ENCODE measurements around the gene HP1BP3. TPM values are rescaled to one million over a fixed set of nuclear protein-coding genes. Genes with fewer than 3 reads are reported as not detected.

HP1BP3 gene
- total RNA-seq, 1 experiment from 2014 or later, result 227 TPM

DNA sequence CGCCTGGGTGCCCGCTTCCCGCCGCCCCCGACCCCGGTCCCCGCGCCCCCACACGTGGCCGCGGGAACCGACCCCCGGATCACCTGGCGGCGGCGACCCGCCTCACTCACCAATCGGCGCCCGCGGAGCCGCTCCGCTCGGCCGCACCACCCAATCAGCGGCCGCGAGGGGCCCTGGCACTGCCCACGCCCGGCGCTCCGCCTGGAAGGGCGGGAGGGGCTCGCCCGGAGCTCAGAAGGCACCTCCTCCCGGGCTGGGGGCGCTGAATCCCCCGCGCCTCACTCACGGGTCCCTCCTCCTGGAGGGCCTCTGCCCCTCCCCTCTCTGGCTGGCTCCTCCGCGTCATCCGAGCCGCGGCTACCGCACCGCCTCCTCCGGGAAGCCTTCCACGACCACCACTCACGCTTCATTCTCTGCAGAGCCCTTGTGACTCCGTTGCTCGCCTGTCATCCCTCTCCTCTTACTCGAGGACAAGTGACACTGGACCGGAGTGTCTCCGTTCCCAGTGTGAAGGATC, 55.0 kb downstream of the HP1BP3 start:
- Histone ChIP-seq H3K36me3 (peaks cover 11% of the 10 kb centered on the region), H3K9me3 (no peaks in the 10 kb centered on the region), H3K4me3 (peak overlapping the region; percentile 49), H3K27me3 (no peaks in the 10 kb centered on the region)
- DNase-seq, result peak; percentile 74

DNA sequence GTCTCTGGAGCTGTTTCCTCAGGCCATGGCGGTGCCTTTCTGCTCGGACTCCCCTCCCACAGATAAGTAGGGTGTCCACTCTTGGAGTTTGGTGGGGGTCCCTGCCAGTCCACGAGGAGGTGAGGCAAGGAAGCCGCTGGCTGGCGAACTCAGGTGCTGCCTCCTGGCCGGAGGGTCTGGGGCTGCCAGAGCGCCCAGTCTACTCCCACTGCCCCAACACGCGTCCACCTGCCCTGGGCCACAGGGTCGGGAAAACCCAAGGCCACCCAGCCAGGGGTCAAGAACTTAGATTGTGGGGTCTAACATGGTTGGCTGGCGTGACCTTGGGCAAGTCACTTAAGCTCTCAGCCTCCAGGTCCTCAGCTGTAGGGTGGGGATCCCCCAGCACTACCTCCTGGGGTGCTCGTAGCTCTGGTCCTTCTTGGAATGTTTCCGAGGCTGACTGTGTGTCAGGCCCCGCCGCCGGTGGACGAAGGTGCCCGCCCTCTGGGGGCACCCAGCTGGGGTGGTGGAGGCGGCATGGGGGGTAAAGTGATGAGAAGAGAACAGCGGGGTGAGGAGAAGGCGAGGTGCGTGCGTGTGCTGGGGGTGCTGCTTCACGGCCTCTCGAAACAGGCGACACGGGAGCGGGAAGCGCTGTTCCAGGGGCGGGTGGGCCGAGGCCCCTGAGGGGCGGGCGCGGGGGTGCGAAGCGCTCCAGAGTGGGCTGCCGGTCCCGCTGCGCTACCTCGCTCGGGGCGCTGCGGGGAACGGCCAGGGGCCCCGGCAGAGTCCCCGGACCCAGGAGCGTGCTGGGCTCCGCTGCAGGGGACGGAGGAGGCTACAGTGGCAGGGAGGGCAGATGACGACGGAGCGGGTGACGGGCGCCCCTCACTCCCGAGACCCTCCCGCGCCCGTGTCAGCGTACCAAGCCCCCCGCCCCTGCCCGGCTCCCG, 55.8 kb downstream of the HP1BP3 start:
- Histone ChIP-seq H3K27me3 (no peaks in the 10 kb centered on the region), H3K9me3 (no peaks in the 10 kb centered on the region), H3K4me3 (peak overlapping the region; percentile 49; the same call in 1 of the 2 replicates), H3K36me3 (peaks cover 4% of the 10 kb centered on the region; the same call in 1 of the 2 replicates)
- no peak for DNase-seq

DNA sequence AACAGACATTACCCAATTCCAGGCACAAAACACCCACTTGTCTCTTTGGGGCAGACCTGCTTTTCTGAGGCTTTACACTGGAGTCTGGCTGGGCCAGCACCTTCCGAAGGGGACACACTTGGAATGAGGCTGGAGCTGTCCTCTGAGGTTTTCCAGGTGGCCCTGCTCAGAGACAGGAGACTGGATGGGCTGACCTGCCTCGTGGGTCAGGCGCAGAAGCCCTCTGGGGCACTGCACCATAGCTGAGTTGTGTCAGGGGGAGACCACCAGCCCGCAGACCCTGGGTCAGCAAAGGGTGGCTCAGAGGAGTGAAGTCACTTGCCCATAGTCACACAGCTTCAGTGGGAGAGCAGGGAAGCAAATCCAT, 56.4 kb downstream of the HP1BP3 start:
- Histone ChIP-seq H3K27me3 (no peaks in the 10 kb centered on the region), H3K4me3 (no peak overlapping the region), H3K36me3 (peaks cover 4% of the 10 kb centered on the region; the same call in 1 of the 2 replicates), H3K9me3 (no peaks in the 10 kb centered on the region)
- no peak for DNase-seq

DNA sequence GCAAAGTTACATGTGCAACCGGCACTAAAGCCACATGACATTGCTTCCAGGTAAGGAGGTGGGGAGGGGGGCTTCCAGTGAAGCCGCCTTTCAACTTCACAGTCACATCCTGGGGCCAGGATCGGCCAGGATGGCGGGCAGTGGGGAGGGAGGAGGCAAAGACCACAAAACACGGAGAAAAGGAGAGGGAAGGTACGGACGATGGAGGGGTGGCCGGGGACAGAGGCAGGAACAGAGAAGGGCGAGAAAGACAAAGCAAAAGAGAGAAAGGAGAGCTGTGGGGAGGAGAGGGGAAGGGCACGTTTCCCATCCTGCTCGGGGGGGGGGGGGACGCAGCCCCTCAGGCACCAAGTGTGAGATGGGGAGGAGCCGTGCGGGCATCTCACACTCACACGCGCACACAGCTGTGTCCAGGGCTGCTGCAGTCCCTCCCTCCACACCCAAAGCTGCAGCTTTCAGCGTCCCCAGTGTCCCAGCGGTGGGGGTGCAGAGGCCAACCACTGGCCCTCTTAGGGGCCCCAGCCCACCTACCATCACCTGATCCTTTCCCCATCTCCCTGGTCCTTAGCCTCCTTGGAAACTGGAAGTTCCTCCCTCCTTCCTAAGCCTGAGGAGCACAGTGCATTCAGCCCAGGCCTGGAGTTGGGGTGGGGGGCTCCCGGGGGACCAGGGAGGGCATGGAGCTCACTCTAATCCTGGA, 57.0 kb downstream of the HP1BP3 start:
- Histone ChIP-seq H3K4me3 (no peak overlapping the region), H3K27me3 (no peaks in the 10 kb centered on the region), H3K36me3 (no peaks in the 10 kb centered on the region; the same call in 1 of the 2 replicates), H3K9me3 (no peaks in the 10 kb centered on the region)
- DNase-seq, result no peak

DNA sequence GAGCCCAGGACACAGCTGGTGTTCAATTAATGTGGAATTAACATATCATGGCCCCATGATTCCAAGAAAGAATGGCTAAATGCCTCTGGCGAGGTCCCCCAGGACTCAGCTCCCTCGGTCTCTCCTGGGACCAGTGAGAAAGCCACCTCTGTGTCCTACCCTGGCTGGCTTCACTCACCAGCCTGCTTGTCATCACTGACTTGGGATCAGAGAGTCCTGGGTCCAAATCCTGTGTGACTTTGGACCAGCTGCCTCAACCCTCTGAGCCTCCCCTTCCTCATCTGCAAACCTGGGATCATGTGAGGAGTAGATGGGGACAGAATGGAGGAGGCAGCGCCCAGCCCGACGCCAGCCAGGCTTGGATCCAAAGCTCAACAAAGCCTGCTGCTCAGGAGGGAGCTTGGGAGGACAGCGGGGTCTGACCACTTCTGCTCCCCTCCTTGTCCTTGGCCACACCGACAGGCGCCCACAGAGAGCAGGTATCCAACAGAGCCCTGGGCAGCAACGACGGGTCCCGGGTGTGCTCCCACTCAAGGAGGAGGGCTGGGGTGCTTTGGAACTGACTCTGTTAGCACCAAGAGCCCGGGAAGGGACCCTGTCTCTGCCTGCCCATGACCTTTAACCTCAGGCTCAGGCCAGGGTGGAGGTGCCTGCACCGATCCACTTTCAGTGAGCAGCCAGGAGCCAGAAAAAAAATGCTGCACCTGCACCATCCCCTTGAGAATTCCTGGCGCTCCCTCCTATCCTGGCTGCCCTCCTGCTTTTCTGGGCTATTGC, 57.8 kb downstream of the HP1BP3 start:
- no peaks in the 10 kb centered on the region for H3K9me3 ChIP-seq
- H3K4me3 ChIP-seq, result no peak overlapping the region
- H3K36me3 ChIP-seq, result no peaks in the 10 kb centered on the region
- no peak for DNase-seq
- no peaks in the 10 kb centered on the region for H3K27me3 ChIP-seq

DNA sequence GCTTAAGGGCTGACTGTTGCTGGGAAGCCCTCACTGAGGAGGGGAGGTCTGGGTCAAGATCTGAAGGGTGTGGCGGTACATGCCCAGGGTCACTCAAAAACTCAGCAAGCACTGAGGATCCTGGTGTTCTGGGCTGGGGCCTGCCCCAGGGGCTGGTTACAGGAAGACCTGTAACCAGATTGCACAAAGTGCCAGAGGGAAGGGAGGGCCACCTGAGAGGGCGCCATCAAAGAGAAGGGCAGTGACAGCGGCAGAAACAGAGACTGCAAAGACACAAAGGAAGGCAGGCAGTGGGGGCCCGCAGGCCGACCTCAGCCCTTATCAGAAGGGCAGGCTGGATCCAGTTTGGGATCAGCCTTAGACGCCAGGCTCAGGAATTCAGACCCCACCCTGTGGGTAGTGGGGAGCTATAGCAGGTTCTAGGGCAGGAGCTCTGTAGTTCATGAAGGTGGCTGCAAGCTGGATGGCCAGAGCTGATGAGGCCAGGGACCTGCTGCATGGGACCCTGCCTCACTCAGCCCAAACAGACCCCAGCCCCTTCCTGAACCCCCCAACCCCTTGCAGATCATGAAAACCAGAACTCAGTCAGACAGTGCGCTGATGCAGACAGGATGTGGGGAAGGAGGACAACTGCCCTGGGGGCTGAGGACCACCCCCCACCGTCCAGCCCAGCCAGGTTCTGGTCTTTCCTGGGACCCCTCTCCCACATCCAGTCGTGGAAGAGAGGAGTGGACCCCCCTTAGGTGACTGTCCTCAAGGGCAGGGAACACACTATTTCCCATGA, 58.5 kb downstream of the HP1BP3 start:
- DNase-seq, result no peak
- no peaks in the 10 kb centered on the region for H3K27me3 ChIP-seq
- H3K36me3 ChIP-seq, result no peaks in the 10 kb centered on the region
- no peak overlapping the region for H3K4me3 ChIP-seq
- no peaks in the 10 kb centered on the region for H3K9me3 ChIP-seq

DNA sequence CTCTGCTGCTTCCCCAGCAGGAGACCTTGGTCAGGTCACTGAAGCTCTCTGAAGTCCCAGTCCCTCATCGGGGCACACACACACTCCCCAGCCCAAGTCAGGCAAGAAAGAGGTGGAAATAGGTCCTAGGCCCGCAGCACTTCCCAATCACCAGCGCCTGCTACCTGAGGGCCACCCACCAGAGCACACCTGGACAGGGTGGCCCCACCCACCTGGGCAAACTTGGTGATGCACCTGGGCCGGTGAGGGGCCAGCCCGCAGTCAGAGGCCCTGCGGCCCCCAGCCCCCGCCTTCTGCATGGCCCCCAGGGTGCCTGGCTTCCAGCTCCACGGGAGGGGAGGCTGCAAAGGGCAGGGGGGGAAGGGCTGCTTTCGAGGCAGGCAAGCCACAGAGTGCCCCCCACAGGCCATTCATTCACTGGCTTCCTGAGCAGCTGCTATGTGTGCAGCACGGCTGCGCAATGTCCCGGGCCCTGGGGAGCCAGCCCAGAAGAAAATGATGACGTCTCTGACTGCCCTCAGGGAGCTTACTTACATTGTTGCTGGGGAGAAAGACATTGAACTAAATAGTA, 59.3 kb downstream of the HP1BP3 start:
- no peak overlapping the region for H3K4me3 ChIP-seq
- no peaks in the 10 kb centered on the region for H3K27me3 ChIP-seq
- H3K36me3 ChIP-seq, result no peaks in the 10 kb centered on the region
- DNase-seq, result no peak
- no peaks in the 10 kb centered on the region for H3K9me3 ChIP-seq

DNA sequence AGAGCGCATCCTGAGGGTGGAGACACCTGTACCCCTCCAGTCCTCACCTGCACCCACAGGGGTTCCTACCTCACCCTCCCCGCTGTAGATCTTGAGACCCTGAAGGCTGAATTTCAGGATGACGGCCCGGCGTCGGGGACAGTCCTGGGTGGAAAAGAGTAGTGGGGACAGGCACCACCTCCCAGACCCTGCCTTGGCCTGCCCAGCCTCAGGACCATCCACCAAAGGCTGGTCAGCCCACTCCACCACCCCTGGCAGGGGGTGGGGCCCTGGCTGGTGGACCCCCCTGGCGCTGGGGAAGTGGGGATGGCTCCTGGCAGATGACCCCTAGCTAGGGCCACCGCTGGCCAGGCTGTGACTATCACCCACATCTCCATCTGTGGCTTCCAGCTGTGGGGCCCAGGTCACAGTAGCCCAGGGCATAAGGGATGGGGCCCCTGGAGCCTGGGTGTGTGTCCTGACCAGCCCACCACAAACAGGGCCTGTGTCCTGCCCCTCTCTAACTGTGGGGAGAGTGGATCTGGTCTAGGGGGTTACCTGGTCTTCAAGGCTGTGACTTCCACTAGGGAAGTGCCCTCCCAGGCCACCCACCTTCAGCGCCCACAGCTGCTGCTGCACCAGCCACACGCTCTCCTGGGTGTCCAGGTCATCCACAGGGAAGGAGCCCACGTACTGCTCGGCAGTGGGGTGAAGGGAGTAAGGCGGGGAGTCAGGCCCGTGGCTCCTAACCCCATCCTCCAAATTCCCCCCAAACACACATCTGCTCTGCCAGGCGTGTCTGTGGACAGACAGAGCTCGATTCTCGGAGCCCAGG, 60.0 kb downstream of the HP1BP3 start:
- Histone ChIP-seq H3K4me3 (no peak overlapping the region), H3K36me3 (no peaks in the 10 kb centered on the region), H3K9me3 (no peaks in the 10 kb centered on the region), H3K27me3 (no peaks in the 10 kb centered on the region)
- DNase-seq, result no peak

DNA sequence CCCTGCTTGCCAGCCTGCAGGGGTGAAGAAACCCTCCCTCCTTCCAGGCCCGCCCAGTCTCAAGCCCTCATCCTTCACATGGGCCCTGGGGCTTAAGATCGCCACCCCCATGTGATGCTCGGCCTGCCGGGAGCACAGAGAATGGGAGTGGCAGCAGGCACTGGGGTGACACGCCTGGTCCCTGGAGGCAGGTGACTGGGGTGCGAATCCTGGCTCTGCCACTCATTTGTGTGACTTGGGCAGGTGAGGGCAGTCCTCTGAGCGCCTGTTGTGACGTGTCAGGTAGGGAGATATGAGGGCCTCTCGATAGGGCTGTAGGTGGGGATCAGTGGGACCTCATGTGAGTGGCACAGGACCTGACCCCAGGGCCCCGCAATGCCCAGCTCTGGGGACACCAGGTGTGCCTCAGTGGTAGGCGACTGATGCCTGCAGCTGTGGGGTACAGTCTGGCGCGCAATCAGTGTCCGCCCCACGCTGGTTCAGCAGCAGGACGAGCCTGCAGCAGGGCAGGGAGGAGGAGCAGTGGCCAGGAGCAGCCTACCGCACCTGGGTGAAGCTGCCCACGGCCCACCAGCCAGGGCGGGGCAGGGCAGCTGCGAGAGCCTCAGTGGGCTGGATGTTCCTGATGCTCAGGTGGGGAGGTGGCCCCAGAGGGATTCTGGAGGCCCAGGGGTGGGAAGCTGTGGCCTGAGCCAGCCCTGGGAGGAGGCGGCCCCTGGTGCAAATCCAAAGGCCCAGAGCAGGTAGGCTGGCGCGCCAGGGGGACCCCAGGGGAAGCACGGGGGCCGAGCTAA, 60.8 kb downstream of the HP1BP3 start:
- DNase-seq, result no peak

DNA sequence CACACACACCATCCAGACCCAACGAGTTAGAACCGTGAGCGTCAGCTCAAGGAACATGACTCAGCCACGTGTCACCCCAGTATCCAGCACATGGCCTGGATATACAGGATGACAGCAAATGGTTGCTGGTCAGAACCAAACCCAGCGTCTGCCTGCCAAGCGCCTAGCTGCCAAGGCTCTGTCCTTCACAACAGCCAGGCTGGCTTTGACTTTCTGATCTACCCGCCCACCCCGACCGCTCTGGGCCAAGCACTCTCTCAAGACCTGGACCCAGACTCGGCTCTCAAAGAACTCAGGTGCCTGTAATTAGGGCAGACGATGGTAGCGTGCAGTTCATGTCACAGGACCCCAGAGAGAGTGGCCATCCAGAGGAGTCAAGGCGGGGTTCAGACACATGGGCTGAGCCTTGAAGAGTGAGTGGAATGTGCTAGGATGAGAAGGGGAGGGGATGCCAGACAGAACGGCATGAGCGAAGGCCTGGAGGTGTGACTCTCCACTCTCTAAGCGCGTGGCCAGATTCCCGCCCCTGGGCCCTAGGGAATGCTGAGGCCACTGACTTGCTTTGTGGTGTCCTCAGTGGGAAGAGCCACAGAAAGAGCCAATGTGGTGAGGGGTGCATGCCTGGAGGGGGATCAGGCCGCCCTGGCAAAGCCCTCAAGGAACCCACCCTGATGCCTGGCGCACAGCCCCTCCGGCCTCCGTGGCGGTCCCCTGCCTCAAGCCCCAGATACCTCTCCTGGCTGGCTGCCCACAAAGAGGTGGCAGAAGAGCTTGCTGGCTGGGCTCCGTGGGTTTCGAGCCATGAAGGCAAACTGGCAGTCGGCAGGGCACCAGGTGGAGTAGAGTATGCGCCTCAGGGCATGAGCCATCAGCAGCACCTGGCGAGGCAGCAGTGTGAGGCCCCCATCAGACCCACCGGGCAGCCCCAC, 61.7 kb downstream of the HP1BP3 start:
- peak; percentile 74 for DNase-seq

More for the DNA sequence above, 60.8 kb downstream of the HP1BP3 start:
- no peaks in the 10 kb centered on the region for H3K36me3 ChIP-seq
- H3K9me3 ChIP-seq, result no peaks in the 10 kb centered on the region
- no peak overlapping the region for H3K4me3 ChIP-seq
- no peaks in the 10 kb centered on the region for H3K27me3 ChIP-seq

DNA sequence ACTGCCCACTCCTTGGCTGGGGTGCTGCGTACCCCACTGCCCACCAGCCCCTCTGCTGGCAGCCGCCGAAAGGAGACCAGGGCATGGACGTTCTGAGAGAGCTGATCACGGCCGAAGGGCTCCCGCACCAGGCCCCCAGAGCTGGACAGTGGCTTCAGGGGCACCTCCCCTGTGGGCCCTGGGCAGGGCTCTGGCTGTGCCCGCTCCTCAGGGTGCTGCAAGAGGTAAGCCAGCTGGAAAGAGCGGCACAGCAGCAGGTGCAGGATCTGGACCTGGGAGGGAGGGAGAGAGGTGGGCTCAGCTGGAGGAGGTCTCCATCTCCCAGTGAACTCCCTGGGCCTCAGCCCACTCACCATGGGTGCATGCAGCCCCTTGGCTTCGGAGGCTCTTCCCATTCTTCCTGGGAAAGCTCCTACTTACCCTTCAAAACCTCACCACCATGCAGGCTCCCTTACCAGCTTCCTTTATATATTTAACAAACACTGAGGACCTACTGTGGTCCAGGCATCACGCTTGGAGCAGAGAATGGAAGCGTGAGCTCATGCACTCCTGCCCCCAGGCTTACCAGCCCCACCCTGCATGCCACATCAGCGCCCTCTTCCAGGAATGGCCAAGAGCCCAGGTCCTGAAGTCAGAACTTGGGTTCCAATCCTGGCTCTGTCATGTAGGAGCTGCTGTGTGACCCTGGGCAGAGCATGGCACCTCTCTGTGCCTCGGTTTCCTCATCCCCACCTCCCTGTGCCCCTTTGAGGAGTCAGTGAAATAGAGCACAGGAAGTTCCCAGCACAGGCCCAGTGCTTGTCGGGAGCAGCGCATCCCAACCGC, 62.5 kb downstream of the HP1BP3 start:
- DNase-seq, result no peak
- Histone ChIP-seq H3K9me3 (no peaks in the 10 kb centered on the region), H3K27me3 (no peaks in the 10 kb centered on the region), H3K4me3 (no peak overlapping the region), H3K36me3 (no peaks in the 10 kb centered on the region)

More for the DNA sequence above, 61.7 kb downstream of the HP1BP3 start:
- no peak overlapping the region for H3K4me3 ChIP-seq
- no peaks in the 10 kb centered on the region for H3K9me3 ChIP-seq
- H3K27me3 ChIP-seq, result no peaks in the 10 kb centered on the region
- H3K36me3 ChIP-seq, result no peaks in the 10 kb centered on the region

DNA sequence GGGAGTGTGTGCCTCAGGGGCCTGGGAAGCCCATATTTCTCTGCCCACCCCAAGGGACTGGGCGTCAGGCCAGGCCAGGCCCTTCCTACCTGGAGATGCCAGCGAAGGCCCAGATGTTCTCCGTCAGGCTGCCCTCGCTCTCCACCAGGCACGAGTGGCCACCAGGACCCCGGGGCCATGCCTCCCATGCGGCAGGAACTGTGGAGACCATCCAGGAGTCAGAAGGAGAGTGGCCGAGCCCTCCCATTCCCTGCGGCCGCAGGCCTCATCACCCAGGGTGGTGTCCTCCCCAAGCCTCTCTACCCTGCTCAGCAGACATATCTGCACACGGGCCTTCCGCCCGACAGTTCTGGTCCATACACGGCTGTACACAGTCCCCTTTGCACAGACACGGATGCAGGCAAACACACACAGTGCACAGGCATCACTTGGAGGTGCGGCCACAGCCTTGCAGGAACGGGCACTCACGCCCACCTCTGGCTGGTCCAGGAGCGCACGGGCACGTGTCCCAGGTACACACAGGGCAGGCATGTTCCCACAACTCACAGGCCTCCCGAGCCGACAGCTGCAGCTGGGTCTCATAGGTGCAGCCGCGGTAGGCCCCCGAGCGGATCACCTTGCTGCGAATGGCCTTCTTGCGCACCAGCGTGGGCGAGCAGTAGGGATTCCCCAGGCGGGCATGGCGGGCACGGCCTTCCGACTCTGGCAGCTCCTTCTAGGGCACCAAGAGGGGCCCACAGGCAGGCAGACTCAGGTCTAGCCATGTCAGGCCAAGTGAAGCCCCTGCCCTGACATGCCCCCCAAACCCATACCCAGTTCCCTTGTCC, 63.4 kb downstream of the HP1BP3 start:
- Histone ChIP-seq H3K4me3 (no peak overlapping the region), H3K36me3 (no peaks in the 10 kb centered on the region), H3K9me3 (no peaks in the 10 kb centered on the region), H3K27me3 (no peaks in the 10 kb centered on the region)
- DNase-seq, result no peak
